ENCODE measurements around the gene WDR5. TPM values are rescaled to one million over a fixed set of nuclear protein-coding genes. Genes with fewer than 3 reads are reported as not detected.

Gene WDR5
- polyA plus RNA-seq, 1 donor from 2014 or later: 12.5 TPM

- Mint-ChIP-seq H3K4me1 (no peaks in the 10 kb centered on the region), H3K9me3 (no peaks in the 10 kb centered on the region), H3K36me3 (peaks cover 4% of the 10 kb centered on the region), H3K27me3 (no peaks in the 10 kb centered on the region), H3K4me3 (peak overlapping the region in 1 of 4 donors; percentile 43), H3K27ac (no peak overlapping the region)
Measured at GRCh38 chr9:134145262-134145661, 9.4 kb downstream of the WDR5 start.

- no peaks in the 10 kb centered on the region for H3K9me3 Mint-ChIP-seq
- no peaks in the 10 kb centered on the region for H3K27me3 Mint-ChIP-seq
- H3K27ac Mint-ChIP-seq: no peak overlapping the region
- peaks cover 3% of the 10 kb centered on the region for H3K36me3 Mint-ChIP-seq
- H3K4me3 Mint-ChIP-seq: no peak overlapping the region
- H3K4me1 Mint-ChIP-seq: no peaks in the 10 kb centered on the region
Measured at GRCh38 chr9:134146774-134147493, 11.1 kb downstream of the WDR5 start.

- Mint-ChIP-seq H3K4me1 (no peaks in the 10 kb centered on the region), H3K4me3 (no peak overlapping the region), H3K27ac (peak overlapping the region in 1 of 3 donors; percentile 53), H3K9me3 (no peaks in the 10 kb centered on the region), H3K27me3 (no peaks in the 10 kb centered on the region), H3K36me3 (peaks cover 3% of the 10 kb centered on the region)
Measured at GRCh38 chr9:134149380-134149779, 13.5 kb downstream of the WDR5 start.

DNA sequence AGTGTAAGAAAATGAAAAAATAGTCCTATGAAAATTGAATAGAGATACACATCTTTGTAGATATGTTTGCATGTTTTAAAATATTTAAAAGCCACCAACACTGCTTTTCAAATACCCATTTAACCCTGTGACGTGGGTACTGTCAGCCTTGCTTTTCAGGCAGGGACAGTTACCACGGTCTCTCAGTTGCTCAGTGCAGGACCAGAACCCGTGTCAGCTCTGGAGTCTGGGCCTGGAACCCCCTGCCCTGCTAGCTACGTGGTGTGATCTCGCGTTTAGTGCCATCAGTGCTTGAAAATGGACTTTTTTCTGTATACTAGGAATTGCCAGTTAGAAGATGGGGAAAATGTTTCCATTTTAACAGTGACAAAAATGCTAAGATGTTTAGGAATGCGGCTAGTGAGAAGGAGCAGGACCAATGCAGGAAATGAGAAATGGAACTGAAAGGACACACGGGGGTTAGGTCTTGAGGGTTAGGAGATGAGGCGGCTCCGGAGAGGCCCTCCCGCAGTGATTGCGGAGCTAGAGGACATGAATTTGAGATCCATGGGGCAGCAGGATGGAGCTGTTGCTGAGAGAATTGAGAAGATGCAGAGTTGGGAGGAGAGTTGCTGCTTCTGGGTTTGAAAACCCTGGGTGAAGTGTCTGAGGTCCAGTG is 14.8 kb downstream of the WDR5 start:
- no peak overlapping the region for H3K27ac Mint-ChIP-seq
- H3K9me3 Mint-ChIP-seq: no peaks in the 10 kb centered on the region
- no peaks in the 10 kb centered on the region for H3K4me1 Mint-ChIP-seq
- no peak overlapping the region for H3K4me3 Mint-ChIP-seq
- H3K27me3 Mint-ChIP-seq: no peaks in the 10 kb centered on the region
- H3K36me3 Mint-ChIP-seq: peaks cover 3% of the 10 kb centered on the region

- no peaks in the 10 kb centered on the region for H3K9me3 Mint-ChIP-seq
- H3K4me3 Mint-ChIP-seq: no peak overlapping the region
- H3K36me3 Mint-ChIP-seq: peaks cover 3% of the 10 kb centered on the region
- H3K27ac Mint-ChIP-seq: peak overlapping the region in 1 of 3 donors; percentile 72
- H3K4me1 Mint-ChIP-seq: no peaks in the 10 kb centered on the region
- H3K27me3 Mint-ChIP-seq: no peaks in the 10 kb centered on the region
Measured at GRCh38 chr9:134152022-134152448, 16.2 kb downstream of the WDR5 start.

- H3K4me3 Mint-ChIP-seq: no peak overlapping the region
- peaks cover 3% of the 10 kb centered on the region for H3K36me3 Mint-ChIP-seq
- H3K27ac Mint-ChIP-seq: peak overlapping the region in 1 of 3 donors; percentile 72
- no peaks in the 10 kb centered on the region for H3K4me1 Mint-ChIP-seq
- no peaks in the 10 kb centered on the region for H3K9me3 Mint-ChIP-seq
- H3K27me3 Mint-ChIP-seq: no peaks in the 10 kb centered on the region
Measured at GRCh38 chr9:134152488-134152887, 16.6 kb downstream of the WDR5 start.

DNA sequence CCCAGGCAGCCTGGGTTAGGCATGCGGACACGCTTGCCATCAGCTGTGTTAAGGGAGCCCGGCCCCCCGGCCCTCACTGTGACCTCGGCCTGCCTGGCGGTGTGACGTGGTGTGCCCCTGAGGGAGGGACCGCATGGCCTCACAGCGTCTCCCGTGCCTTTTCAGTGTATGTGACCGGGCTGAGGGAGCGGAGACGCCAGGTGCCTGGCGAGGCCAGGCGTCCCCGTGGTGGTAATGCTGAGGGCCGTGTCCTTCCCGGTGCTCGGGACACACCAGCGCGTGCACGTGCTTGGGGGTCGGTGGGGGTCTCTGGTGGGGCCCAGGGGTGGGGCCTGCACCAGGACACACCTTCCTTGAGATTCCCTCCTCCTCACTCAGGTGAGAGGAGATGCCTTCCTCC is 17.6 kb downstream of the WDR5 start:
- Mint-ChIP-seq H3K27ac (no peak overlapping the region), H3K9me3 (no peaks in the 10 kb centered on the region), H3K36me3 (peaks cover 9% of the 10 kb centered on the region), H3K27me3 (no peaks in the 10 kb centered on the region), H3K4me1 (peaks cover 0 to 2% (median 0%) of the 10 kb centered on the region in 3 donors), H3K4me3 (no peak overlapping the region)

GRCh38 chr9:134154262-134154701 is 18.4 kb downstream of the WDR5 start:
- H3K9me3 Mint-ChIP-seq: no peaks in the 10 kb centered on the region
- H3K4me1 Mint-ChIP-seq: peaks cover 0 to 2% (median 0%) of the 10 kb centered on the region in 3 donors
- H3K36me3 Mint-ChIP-seq: peaks cover 10% of the 10 kb centered on the region
- H3K4me3 Mint-ChIP-seq: no peak overlapping the region
- H3K27ac Mint-ChIP-seq: no peak overlapping the region
- no peaks in the 10 kb centered on the region for H3K27me3 Mint-ChIP-seq

DNA sequence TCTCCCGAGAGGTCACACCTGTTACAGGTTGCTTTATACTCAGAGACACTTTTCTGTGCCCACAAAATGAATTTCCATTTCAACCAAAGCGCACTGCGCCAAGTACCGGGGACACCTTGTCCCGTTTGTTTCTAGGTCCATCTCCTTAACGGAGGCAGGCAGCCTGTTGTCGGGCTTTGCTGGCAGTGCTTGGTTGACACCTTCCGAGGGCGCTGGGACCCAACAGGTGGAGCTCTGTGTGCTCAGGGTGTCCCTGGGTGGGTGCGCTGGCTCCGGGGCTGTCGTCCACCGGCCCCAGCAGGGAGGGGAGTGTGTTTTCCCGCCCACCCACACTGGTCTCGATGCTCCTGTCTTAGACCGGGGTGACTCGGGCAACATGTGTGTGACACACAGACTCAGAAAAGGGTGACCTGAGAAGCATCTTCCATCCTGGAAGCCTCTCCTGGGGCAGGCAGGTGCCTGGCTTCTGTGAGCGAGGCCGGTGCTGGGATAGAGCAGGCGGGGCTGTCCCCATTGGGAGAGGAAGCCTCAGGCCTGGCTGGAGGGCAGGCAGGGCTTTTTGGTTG is 20.0 kb downstream of the WDR5 start:
- Mint-ChIP-seq H3K9me3 (no peaks in the 10 kb centered on the region), H3K27me3 (no peaks in the 10 kb centered on the region), H3K27ac (no peak overlapping the region), H3K4me3 (no peak overlapping the region), H3K36me3 (peaks cover 6% of the 10 kb centered on the region), H3K4me1 (peaks cover 0 to 2% (median 0%) of the 10 kb centered on the region in 3 donors)

DNA sequence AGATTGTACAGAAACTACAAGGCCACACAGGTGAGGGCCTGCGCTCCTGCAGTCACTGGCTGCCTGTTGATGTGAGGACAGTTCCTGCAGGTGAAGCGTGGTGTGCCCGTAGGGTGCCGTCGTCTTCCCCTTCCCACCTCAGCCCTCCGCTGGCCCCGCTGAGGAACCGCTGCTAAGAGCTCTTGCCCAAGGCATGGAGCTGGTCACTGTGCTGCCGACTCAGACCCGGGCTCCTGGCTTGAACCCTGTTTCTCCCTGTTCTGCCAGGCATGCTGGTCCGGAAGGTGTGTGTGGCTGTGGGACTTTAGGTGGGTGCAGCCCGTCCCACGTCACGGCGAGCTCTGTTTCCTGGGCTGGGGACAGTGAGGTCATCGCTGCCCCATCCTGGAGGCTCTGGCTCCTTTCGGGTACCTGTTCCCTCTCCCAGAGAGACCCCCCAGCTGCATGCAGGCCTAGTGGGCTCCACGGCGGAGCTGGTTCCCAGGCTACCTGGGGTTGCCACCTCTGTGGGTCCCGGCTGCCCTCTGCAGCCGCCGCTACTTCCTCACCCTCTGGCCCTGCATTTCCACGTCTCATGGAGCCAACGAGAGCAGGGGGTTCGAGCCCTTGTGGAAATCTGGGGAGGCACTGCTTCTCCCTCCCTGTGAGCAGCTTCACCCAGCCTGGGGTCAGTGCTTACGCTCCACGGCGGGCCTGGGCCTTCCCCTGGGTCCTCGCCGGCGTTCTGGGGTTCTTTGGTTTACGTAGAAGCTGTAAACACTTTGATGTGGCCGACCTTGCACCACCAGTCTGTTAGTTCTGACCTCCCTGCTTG is 20.9 kb downstream of the WDR5 start:
- Mint-ChIP-seq H3K36me3 (peaks cover 6% of the 10 kb centered on the region), H3K27ac (peak overlapping the region in 1 of 3 donors; percentile 42), H3K9me3 (no peaks in the 10 kb centered on the region), H3K27me3 (no peaks in the 10 kb centered on the region), H3K4me1 (peaks cover 0 to 2% (median 0%) of the 10 kb centered on the region in 3 donors), H3K4me3 (peak overlapping the region in 1 of 4 donors; percentile 72)

DNA sequence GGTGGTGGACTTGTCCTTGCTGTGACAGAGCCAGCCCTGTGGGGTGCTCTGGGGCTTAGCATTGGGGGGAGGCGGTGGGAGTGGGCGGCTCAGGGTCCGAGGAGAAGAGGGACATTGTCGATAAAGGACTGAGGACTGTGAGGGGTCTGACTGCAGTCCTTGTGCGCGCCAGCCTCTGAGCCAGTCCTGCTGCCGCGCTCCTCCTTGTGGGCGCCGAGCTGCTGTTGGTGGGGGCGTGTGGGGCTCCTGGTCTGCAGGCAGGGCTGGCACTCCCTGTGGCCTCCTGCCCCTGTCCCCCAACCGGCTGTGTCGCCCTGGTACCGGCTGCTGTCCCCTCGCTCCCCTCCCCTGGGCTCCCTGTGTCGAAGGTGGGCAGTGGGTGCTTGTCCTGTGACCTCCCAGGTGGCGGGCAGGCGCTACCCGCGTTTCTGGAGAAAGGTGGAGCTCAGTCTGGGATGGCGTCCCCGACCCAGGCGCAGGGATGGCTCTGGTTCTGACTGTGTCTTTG is 21.6 kb downstream of the WDR5 start:
- peak overlapping the region in 2 of 4 donors; percentile 57 to 72 for H3K4me3 Mint-ChIP-seq
- H3K9me3 Mint-ChIP-seq: no peaks in the 10 kb centered on the region
- H3K4me1 Mint-ChIP-seq: peaks cover 0 to 3% (median 2%) of the 10 kb centered on the region in 3 donors
- peak overlapping the region in 1 of 3 donors; percentile 42 for H3K27ac Mint-ChIP-seq
- peaks cover 6% of the 10 kb centered on the region for H3K36me3 Mint-ChIP-seq
- no peaks in the 10 kb centered on the region for H3K27me3 Mint-ChIP-seq

DNA sequence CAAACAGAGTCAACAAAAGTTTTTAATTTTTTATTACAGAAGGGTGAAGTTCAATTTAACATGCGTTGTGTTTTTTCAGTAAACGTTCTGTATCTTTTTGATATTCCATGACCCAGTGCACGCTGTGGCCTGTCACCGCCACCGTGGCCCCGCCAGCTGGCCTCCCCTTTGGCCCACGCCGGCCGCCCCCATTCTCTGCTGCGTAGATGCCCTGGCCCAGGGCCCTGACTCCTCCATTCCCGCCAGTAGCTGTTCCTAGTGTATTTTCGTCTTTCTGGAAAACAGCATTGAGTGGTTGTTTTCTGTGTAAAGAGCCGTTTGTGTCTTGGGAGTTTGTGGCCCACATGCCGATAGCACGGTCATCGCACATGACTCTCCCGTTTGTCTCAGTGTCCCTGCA is 22.4 kb downstream of the WDR5 start:
- H3K27ac Mint-ChIP-seq: no peak overlapping the region

DNA sequence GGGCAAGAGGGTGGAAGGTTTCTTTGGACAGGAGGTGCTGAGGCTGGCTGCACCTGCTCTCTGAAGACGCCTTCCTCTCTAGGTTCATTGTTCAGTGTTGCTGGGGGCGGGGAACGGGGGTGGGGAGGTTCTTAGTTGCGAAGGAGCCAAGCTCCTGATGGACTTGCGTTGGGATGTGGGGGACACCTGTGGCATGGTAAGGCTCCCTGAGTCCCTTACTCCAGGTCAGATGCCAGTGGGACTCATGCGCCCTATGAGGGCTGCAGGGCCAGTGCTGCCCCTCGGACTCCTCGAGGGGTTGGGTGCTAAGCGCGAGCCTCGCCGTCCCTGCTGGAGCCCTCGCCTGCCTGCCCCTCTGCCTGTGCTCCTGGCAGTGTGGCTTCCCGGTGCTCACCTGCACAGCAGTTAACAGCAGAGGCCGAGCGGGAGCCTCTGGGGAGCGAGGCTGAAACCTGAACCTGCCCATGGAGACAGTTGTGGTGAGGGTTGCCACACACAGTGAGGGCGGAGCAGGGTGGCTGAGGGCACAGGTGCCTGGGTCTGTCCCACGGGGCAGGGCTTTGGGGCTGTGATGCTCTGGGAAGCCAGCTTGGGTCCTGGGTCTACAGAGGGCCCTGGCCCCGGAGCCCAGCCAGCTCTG is 23.0 kb downstream of the WDR5 start:
- no peaks in the 10 kb centered on the region for H3K27me3 Mint-ChIP-seq
- no peaks in the 10 kb centered on the region for H3K9me3 Mint-ChIP-seq
- H3K4me1 Mint-ChIP-seq: peaks cover 2 to 9% (median 2%) of the 10 kb centered on the region in 3 donors
- peaks cover 6% of the 10 kb centered on the region for H3K36me3 Mint-ChIP-seq
- no peak overlapping the region for H3K27ac Mint-ChIP-seq
- H3K4me3 Mint-ChIP-seq: peak overlapping the region in 1 of 4 donors; percentile 57

More for the DNA sequence above, 22.4 kb downstream of the WDR5 start:
- no peaks in the 10 kb centered on the region for H3K27me3 Mint-ChIP-seq
- peak overlapping the region in 1 of 4 donors; percentile 57 for H3K4me3 Mint-ChIP-seq
- H3K36me3 Mint-ChIP-seq: peaks cover 6% of the 10 kb centered on the region
- no peaks in the 10 kb centered on the region for H3K9me3 Mint-ChIP-seq
- H3K4me1 Mint-ChIP-seq: peaks cover 0 to 6% (median 2%) of the 10 kb centered on the region in 3 donors

DNA sequence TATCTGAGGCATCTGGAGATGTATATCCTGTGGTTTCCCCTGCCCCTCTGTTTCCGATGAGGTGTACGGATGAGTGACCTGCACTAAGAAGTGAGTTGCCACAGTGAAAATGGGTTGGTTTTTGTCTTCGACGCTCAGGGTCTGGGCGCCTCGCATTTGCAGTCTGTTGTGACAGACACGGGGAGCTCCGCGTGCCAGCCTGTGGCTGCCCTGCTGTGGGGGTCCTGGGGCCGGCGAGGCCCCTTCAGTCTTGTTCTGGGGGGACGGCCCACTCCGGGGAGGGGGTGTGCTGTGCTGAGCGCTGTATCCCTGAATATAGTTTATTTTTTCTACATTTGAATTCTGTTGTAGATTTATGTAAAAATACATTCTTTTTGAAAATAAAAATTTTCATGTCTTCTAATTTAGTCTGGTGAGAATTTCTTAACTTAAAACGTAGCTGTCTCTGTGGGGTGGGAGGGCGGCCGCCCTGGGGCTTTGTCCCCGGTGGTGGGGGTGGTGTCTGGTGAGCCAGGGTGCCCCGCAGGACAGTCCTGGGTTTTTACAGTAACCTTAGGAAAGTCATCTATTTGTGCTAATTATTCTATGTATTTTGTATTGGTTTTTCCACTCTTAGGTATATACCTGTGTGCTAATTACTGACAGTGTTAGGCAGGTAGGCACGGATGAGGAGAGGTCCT is 23.8 kb downstream of the WDR5 start:
- H3K4me3 Mint-ChIP-seq: peak overlapping the region in 1 of 4 donors; percentile 22
- no peaks in the 10 kb centered on the region for H3K9me3 Mint-ChIP-seq
- H3K27ac Mint-ChIP-seq: no peak overlapping the region
- peaks cover 2 to 10% (median 2%) of the 10 kb centered on the region in 3 donors for H3K4me1 Mint-ChIP-seq
- H3K36me3 Mint-ChIP-seq: peaks cover 6% of the 10 kb centered on the region
- no peaks in the 10 kb centered on the region for H3K27me3 Mint-ChIP-seq

Data from IgD-negative memory B cell (primary cell).